Hematopoietic multipotent progenitor cell (in vitro differentiated cells): ENCODE data around the gene PTMA. TPM values are rescaled to one million over a fixed set of nuclear protein-coding genes. Genes with fewer than 3 reads are reported as not detected.
A peak's percentile ranks its signal among the peaks of the same experiment; 100 is the strongest.
"Not testable (repeated sequence)": the region's sequence is repeated elsewhere in the genome, so short reads cannot be mapped to it uniquely, and the experiment has no call there.

ENCODE experiments used
- DNase-seq, 3 donors: peaks; one replicate each; pipeline ENCODE4 v3.0.0-alpha.2; 2011 to 2015; ENCODE audit warnings: low read depth in 2 of 3, low spot score in 2 of 3
- total RNA-seq: library from RNA; depleted of rRNA; stranded (reverse); fragments of >200 nt; gene quantifications from one replicate; pipeline ENCODE4 v1.2.3, GENCODE V29; 2012

Gene PTMA, protein sequence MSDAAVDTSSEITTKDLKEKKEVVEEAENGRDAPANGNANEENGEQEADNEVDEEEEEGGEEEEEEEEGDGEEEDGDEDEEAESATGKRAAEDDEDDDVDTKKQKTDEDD
- total RNA-seq, result 530 TPM

- DNase-seq, result peak; percentile 99 to 100 (median 99)
These were observed at the start of gene PTMA for GRCh38 chr2:231707927-231708772. Gene PTMA (plus strand): TSS chr2:231708525. CDS start chr2:231708707, 182 bp downstream.

DNA sequence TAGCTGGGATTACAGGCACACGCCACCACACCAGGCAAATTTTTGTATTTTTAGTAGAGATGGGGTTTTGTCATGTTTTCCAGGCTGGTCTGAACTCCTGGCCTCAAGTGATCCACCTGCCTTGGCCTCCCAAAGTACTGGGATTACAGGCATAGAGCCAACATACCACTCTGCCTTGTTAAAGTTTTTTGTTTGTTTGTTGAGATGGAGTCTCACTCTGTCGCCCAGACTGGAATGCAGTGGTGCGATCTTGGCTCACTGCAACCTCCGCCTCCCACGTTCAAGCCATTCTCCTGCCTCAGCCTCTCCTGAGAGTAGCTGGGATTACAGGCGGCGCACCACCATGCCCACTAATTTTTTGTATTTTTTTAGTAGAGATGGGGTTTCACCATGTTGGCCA, 48.3 kb upstream of the PTMA start:
- not testable (repeated sequence) for DNase-seq

DNA sequence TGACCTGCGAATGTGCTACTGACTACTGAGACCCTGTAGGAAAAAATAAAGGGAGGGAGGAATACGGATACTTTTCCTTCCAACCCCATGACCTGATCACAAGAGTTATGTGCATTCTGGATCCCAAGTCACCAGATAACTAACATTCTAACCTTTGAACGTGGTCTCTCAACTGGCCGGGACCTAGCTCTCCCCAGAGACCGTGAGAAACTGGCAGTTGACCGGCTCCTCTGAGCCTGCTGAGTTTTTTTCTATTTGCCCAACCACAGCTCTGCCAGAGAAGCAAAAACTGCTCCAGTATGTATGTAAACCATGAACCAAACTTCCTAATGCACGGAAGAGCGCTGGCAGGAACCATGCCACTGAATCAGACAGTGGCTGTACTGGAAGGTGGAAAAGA, 47.5 kb upstream of the PTMA start:
- DNase-seq, result no peak

DNA sequence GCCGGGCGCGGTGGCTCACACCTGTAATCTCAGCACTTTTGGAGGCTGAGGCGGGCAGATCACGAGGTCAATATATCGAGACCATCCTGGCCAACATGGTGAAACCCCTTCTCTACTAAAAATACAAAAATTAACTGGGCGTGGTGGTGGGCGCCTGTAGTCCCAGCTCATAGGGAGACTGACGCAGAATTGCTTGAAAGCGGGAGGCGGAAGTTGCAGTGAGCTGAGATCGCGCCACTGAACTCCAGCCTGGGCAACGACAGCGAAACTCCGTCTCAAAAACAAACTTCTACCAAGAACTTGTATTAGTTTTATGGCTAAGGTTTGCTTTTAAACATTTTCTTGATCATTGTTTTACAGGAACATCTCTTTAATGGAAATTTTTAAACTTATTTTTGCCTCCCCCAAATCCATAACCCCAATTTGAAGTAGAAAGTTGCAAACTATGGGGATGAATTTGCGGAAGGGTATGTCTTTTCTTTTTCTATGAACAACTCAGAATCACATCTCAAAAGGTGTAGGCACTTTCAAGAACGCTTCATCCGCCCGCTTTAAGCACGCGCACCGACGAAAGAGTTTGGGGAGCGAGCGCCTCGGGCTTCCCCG, 46.8 kb upstream of the PTMA start:
- no peak for DNase-seq

DNA sequence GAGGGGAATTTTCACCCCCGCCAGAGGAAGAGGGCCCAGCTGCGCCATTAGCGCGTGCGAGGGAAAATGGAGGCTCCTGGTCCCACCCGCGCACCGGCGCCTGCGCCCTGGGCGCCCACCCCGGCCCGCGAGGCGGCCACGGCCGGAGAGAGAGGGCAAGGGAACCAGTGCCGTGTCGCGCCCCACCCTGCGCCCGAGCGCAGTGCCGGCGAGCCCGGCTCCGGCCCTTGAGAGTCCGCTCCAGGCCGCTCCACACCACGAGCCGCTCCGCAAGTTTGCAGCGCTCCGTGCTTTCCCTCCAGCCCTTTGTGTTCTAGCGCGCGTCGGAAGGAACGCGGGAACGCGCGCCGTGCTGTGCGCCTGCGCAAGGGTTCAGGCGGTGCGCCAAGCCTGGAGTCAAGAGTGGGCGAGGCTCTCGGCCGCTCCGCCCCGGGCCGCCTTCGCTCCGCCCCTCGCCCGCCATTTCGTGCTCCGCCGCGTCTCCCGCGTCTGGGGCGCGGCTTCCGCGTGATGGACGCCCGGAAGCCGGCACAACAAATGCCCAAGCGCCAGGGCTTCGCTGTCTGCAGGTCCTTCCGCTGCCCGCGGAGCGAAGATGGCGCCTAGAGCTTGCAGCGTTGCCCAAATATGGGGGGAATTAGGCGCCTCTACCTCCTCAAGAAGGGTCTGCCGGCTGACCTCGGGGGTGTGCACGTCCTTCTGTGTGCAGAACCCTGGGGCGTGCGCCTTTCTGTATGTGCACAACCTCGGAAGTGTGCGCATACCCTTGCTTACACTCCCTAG, 46.1 kb upstream of the PTMA start:
- peak; percentile 98 for DNase-seq

- no peak for DNase-seq
These were observed 45.4 kb upstream of the PTMA start for GRCh38 chr2:231662811-231663457.

- no peak for DNase-seq
These were observed 44.7 kb upstream of the PTMA start for GRCh38 chr2:231663458-231664212.

DNA sequence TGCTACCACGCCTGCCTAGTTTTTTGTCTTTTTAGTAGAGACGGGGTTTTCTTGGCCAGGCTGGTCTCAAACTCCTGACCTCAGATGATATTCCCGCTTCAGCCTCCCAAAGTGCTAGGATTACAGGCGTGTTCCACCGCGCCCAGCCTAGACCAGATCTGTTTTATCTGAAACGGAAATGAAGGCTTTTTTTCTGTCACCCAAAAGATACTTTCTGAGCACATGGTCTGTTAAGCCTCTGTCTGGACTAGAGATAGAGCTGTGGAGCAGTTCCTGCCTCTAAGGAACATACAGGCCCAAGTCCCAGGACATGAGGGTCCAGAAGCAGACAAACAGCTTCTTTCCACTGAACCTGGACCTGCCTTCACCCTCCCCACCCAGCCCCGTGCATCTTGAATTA, 43.6 kb upstream of the PTMA start:
- DNase-seq, result no peak

DNA sequence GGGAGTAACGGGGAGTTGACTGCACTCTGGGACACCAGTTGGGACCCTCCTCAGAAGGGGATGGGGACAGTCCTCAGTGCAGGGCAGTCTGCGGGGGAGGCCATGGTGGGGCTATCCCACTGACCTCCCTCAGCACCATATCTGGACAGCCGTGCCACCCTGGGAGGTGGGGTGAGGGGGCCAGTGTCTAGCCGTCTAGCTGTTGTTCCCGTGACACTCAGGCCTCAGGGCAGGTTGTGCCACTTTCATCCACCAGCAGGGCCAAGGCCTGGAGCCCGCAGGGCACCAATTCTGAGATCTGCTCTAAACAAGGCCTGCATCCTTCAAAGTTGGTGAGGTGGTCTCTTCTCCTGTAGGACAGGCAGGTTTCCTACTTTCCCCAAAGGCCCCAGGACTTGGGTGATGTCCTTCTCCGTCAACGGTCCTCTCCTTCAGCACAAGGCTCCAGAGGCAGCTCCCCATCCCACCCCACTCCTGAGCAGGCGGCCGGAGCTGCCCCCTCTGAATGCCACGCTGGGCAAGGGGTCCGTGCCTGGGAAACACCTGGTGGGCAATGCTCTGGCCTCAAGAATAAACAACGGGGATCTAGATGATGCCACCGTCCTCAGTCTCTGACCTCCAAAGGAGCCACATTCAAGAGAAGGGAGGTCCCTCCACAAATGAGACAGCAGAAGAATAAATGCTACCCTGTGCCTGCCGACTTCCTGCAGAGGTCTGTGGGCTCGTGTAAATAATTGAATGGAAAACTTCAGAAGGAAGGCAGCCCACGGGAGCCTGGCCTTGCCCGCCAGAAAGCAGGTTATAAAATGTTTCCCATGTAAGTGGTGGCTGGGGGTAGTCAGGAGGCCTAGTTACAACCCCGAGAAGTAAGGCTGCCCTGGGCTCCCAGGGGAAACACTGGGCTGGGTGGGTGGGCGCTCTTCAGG, 42.8 kb upstream of the PTMA start:
- no peak for DNase-seq

DNA sequence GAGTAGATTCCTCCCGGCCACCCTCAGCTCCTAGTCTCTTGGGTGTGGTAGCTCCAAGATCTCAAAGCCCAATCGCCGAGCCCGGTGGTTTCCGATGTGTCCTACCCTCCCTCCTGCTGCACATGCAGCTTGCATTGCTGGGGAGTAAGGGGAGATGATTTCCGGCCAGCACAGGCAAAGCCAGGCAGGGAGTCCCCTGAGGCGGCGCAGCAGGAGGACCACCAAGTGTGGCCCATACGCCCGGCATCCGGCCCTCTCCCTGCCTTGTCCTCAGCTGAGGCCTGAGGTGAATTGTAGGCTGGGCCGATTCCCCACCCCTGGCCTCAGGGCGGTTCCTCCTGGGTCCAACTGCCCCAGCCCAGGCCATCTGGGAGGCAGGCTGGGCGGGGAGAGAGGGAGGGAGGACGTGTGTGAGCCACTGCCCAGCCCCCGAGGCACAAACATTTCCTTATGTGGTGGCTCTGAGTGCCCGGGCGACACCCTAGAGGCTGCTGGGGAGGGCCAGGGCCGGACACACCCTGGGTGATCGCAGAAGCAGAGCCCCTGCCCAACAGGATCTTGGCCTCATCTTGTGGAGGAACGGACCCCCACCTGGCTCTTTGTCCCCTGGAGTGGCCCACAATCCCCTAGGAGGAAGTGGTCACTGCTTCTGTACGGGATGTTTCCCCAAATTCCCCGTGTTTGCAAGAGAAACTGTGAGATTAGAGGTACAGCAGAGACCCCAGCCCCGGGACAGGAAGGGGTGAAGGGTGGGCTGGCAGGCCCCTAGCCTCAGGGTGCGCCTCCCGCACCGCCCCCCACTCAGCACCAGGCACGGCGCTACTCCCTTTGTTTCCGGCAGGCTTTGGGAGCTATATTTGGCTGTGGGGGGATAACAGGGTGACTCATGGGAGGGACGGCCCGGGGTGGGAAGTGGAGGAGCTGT, 41.9 kb upstream of the PTMA start:
- DNase-seq, result peak in 2 of 3 donors; percentile 80 to 88

GRCh38 chr2:231667096-231667427, 41.3 kb upstream of the PTMA start:
- DNase-seq, result no peak

DNA sequence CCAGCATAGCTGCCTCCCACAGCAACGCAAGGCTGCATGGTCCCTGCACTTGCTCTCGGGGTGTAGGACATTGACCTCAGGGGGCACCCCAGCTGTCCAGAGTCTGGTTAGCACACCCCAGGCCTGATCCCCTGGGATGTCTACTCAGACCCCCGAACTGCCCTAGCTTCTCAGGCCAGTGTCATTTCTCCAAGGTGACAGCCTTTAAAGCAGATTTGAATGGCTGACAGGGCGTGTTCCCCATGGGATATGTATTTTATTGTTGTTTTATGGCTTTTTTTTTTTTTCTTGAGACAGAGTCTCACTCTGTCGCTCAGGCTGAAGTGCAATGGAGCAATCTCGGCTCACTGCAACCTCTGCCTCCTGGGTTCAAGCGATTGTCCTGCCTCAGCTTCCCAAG, 40.8 kb upstream of the PTMA start:
- DNase-seq, result no peak

- DNase-seq, result no peak
These were observed 39.3 kb upstream of the PTMA start for GRCh38 chr2:231668981-231669380.

- DNase-seq, result peak in 1 of 3 donors; percentile 45
These were observed 36.9 kb upstream of the PTMA start for GRCh38 chr2:231671270-231672050.

- DNase-seq, result peak in 1 of 3 donors; percentile 50
These were observed 35.5 kb upstream of the PTMA start for GRCh38 chr2:231672617-231673347.

GRCh38 chr2:231673348-231673770, 35.0 kb upstream of the PTMA start:
- no peak for DNase-seq
